ENCODE data around the gene PSMG3.

Gene PSMG3, protein sequence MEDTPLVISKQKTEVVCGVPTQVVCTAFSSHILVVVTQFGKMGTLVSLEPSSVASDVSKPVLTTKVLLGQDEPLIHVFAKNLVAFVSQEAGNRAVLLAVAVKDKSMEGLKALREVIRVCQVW

DNA sequence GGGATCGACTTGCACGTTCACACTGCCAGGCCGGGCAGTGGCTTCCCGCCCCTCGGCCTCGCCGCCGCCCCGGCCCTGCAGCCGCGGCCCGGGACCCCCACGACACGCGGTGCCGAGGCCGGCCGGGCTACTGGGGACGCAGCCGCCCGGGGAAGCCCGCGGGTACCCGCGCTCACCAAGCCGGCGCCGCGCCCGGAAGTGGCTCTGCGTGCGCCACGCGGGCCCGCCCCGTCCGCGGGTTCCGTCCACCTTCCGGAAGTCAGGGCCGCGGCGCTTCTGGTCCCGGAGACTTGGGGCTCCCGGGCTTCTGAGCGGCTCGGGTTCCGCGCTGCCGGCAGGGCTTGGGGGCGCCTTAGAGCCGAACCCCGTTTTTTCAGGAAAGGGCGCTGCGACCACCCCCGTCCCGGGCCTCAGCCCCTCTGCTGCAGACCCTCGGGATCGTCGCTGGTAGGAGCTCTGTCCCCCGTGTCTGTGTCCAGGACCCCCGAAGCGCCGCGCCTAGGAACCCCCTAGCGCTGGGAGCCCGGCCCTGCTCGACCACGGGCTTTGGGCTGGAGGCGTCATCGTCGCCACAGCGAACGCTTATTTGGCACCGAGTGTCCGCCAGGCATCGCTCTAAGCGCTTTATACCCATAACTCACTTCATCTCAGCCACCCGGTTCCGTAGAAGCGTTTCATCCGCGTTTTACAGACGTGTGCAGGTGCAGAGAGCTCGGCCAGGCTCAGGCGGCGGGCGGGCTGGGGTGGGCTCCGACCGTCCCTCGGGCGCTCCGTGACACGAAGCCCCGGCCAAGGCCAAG is at the start of gene PSMG3:
PSMG3 (minus strand) TSS at position 200 of the 800 bp plus-strand sequence. CDS start 693 bp downstream, outside the sequence.
- no peak for DNase-seq (ENCODE audit: low read depth, low spot score)
- peak within 1 kb of the TSS; percentile 80 for H3K27ac ChIP-seq

DNA sequence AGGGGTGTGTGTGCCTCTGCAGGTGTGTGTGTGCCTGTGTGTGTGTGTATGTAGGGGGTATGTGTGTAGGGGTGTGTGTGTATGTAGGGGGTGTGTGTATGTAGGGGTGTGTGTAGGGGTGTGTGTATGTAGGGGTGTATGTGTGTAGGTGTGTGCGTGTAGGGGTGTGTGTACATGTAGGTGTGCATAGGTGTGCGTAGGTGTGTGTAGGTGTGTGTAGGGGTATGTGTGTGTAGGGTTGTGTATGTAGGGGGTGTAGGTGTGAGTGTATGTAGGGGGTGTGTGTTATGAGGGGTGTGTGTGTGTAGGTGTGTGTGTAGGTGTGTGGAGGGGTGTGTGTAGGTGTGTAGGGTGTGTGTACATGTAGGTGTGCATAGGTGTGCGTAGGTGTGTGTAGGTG is 48.6 kb upstream of the PSMG3 start:
- H3K27ac ChIP-seq: no peak overlapping the region
- no peak for DNase-seq (ENCODE audit: low read depth, low spot score)

DNA sequence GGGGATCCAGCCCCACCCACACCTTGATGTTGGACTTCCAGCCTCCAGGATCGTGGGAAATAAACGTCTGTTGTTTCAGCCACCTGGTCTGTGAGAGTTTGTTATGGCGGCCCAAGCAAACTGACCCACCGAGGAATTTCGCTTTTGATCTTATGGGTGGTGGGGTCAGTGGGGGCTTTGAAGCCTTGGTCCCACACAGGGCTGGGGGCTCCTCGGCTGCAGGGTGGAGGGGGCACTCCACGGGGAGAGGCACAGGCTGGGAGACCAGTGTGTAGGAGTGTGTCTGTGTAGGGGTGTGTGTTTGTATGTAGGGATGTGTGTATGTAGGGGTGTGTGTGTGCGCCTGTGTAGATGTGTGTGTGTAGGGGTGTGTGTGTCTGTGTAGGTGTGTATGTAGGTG is 48.1 kb upstream of the PSMG3 start:
- no peak for DNase-seq (ENCODE audit: low read depth, low spot score)
- no peak overlapping the region for H3K27ac ChIP-seq

DNA sequence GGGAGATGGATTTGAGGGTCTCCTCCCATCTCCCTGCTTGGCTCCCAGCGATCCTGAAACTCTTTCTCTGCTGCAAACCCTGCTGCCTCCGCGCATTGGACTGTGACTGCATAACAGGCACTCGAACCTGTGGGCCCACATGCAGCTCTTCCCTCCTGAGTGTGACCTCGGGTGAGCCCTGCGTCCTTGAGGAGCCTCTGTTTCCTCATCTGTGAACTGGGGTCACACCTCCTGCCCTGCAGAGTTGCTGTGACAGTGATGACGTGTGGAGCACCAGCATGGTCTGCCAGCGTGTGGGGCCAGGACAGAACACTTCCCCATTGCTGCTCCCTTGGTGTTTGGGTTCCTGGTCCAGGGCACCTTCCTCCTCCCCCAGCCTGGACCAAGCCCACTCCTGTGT is 46.9 kb upstream of the PSMG3 start:
- no peak for DNase-seq (ENCODE audit: low read depth, low spot score)
- H3K27ac ChIP-seq: no peak overlapping the region

DNA sequence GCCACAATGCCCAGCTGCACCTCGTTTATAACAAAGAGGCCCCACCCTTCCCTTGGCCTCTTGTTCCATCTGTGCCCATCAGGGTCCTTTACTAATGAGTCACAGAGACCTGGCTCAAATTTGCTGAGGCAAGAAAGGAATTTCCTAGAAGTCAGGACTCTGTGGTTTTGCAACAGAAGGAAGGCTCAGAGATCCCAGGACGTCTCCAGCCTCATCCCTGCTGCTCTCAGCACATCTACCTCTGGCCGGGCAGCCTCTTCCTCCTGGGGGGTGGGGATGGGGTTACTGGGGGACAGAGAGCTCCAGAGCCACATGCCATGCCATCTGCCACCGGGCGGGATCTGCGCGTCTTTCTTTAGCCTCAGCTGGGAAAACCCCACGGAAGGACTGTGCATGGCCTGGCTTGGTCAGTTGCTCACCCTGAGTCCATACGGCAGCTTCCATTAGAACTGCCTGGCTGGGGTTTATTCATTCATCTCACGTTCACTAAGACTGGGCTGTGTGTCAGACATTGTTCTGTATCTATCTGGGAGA is 41.9 kb upstream of the PSMG3 start:
- no peak overlapping the region for H3K27ac ChIP-seq
- DNase-seq (ENCODE audit: low read depth, low spot score): no peak

DNA sequence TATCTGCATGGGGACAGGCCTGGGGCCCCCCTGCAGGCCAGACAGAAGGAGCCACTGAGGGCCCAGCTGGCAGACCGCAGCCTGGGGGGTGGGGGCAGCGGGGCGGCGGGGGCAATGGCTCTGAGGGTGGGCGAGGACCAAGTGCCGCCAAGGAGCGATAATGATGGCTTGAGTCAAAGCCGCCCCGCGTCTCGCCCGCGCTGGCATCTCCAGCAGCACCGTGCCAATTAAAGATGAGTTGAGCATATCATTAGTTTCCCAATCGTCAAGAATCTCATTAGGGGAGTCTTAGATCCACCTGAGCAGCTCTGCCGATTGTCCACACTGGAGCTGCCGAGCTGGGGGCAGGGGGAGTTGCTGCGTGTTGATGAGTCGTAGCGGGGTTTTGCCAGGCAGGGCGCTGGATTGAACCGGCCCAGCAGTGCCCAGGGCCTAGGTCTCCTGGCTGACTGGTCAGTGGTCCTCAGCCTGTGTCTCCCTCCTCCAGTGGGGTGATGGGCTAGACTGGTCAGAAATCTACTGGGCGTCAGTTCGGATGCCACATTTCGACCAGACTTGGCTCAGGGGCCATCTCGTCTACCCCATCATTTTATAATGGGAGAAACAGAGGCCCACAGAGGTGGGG is 41.0 kb upstream of the PSMG3 start:
- no peak for DNase-seq (ENCODE audit: low read depth, low spot score)
- no peak overlapping the region for H3K27ac ChIP-seq

DNA sequence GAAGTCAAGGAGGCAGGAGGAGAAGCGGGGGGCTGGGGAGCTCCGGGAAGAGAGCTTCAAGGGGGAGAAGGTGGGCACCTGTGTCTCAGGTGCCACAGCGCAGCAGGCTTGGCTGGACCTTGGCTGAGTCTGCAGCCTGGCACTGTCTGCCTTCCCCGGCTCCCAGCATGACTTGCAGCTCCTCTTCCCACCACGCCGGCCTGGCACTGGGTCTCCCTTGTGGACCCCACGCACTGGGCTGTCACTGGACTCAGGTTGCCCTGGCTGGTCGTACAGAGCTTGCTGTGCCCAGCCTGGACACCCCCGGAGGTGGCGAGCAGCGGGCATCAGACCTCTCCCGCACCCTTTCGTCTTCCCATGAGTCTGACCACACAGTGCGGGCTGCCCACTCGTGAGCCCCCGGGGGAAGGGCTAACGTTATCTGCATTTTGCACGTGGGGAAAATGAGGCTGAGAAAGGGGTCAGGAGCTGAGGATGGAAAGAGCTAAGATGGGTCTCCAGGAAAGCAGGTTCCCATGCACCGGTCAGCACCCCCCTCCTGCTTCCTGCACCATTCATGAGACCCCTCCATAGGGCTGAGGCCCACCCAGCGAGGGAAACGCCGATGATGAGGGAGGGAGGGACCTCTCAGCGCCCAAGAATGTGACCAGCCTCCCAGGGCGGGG is 40.3 kb upstream of the PSMG3 start:
- no peak for DNase-seq (ENCODE audit: low read depth, low spot score)
- no peak overlapping the region for H3K27ac ChIP-seq

DNA sequence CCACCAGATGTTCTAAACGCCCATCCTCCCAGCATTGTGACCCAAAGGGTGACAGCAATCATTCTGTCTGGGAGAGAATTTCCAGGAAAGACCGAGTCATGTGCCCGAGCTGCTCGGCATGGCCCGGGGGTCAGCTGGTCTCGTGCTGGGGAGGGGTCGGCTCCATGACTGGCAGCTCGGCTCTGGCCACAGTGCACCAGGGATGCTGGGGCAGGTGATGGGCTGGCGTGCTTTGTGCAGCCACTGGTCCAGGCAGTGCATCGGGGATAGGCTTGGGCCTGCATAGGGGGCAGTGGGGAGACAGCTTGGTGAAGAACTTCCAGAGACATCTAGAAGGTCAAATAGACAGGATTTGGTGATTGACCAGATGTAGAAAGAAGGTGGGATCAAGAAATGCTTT is 39.2 kb upstream of the PSMG3 start:
- DNase-seq (ENCODE audit: low read depth, low spot score): no peak
- no peak overlapping the region for H3K27ac ChIP-seq

DNA sequence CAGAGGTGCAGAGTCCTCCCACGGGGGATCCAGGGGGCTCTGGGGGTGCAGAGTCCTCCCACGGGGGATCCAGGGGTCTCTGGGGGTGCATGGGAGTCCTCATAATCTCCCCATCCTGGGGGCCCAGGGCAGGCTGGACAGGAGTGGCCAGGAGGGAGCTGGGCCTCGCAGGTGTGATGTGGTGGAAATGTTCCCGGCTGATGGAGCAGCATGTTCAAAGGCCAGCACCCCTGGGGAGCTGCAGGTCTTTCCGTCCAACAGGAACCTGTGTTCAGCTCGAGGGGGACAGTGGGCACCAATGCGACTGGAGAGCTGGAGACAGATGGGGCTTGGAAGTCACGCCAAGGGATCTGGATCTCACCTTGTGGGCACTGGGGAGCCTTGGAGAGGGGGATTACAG is 38.5 kb upstream of the PSMG3 start:
- H3K27ac ChIP-seq: no peak overlapping the region
- DNase-seq (ENCODE audit: low read depth, low spot score): no peak

DNA sequence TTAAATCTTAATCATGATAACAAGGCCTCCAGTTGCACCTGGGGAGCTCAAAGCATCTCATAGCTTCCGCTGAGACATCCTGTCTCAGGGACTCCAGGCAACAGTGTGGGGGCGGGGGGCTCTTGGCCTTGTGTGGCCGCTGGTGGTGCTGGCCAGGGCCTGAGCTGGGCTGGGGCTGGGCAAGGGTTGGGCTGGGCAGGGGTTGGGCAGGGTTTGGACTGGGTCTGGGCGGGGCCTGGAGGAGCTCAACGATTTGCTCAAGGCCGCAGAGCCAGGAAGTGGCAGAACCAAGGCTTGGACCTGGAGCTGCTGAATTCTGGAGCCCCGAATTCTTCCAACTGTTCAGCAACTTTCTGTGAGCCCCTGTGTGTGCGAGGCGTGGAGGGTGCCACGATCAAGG is 37.9 kb upstream of the PSMG3 start:
- DNase-seq (ENCODE audit: low read depth, low spot score): no peak
- no peak overlapping the region for H3K27ac ChIP-seq

DNA sequence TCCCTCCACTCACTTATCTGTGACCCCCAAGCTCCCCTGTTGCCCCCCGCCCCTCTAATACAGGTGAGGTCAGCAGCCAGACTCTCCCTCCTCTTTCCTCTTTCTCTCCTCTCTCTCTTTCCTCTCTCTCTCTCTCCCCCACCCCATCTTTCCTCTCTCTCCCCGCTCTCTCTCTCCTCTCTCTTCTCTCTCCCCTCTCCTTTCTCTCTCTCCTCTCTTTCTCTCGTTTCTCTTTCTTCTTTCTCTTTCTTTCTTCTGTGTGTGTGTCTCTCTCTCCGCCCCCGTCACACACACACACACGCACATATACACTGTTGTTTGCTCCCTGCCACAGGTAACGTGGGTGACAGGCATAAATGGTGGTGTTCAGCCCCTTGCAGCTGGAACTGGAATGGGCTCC is 37.2 kb upstream of the PSMG3 start:
- no peak for DNase-seq (ENCODE audit: low read depth, low spot score)
- H3K27ac ChIP-seq: no peak overlapping the region

DNA sequence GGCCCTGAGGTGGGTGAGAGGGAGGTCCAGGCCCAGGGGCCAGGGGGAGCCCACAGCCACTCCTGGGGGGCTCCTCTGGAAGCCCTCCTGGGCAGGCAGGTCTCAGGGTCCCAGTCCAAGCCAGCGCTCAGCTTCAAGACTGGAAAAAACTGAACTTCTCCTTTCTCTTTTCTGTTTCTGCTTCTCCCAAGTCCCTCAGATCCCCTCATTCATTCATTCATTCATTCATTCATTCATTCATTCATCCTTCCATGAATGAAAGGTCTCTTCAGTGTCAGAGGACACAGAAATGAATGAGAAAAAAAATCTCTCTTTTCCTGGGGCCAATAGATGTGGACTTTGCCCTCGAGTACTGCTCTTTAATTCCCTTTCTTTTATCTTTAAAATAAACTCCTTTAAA is 34.6 kb upstream of the PSMG3 start:
- H3K27ac ChIP-seq: no peak overlapping the region
- DNase-seq (ENCODE audit: low read depth, low spot score): no peak

DNA sequence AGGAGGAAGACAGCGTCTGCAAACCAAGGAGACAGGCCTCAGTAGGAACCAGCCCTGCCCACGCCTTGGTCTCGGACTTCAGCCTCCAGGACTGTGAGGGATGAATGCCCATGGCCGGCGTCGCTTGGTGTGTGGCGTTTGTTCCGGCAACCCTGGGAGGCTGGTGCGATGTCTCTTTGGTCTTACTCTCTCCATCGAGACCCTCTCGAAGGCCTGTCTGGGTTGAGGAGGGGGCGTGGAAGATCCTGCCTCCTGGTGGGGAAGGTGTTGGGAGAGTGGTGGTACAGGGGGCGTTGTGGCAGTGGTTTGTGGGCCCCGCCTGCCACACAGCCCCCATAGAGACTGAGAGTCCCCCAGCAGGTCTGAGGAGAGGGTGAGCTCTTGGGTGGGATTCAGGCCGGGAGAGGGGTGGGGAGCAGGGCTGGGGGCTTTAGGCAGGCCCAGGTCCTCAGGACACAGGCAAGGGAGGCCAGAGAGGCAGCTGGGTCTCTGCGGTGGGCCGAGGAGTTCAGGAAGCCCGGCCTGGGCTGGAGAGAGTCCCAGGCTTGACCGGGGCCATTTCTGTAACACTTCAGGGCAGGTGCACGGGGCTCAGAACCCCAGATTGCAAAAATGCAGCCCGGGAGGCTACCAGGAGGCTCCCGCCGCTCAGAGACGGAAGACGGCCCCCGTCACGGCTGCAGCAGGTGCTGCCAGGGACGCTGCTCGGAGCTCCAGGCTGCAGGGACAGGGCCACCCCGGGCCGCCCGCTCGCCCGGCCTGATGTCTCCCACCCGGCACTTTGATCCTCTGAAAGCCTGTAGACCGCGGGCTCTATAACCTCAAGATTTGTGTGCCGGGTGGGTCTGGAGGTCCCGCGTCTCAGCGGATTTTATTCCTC is 33.8 kb upstream of the PSMG3 start:
- no peak for DNase-seq (ENCODE audit: low read depth, low spot score)
- no peak overlapping the region for H3K27ac ChIP-seq

DNA sequence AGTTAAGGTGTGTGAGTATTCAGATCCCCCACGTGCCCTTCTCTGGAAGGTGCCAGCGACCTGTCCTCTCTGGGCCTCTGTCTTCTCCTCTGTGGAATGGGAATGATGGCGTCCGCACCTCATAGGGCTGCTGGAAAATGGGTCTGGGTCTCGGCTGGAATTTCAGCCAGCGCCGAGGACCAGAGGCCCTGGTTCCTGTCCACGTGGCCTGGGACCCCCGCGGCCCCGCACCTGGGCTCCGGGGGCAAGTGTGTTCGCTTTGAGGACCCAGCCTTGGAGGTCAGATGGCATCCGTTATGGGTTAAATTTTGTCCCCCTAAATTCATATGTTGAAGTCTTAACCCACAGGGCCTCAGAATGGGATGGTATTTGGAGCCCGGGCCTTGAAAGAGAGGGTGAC is 32.6 kb upstream of the PSMG3 start:
- no peak overlapping the region for H3K27ac ChIP-seq
- DNase-seq (ENCODE audit: low read depth, low spot score): no peak

DNA sequence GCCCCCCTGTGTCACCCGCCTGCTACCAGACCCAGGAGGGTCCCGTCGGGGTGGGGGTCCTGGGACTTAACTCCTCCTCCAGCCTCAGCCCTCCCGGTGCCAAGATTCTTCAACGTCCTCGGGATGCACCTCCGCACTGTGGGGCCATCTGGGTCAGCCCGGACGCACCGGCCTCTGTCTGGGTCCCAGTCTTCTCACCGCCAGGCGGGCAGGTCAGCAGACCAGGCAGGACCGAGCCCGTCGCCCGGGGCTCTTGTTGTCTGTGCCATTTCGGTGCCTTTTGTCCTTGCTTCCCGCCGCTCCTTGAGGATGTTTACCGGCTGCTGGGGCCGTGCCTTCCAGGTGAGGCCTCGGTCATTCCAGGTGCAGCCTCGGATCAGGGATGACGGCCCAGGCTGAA is 32.1 kb upstream of the PSMG3 start:
- no peak overlapping the region for H3K27ac ChIP-seq
- DNase-seq (ENCODE audit: low read depth, low spot score): no peak

DNA sequence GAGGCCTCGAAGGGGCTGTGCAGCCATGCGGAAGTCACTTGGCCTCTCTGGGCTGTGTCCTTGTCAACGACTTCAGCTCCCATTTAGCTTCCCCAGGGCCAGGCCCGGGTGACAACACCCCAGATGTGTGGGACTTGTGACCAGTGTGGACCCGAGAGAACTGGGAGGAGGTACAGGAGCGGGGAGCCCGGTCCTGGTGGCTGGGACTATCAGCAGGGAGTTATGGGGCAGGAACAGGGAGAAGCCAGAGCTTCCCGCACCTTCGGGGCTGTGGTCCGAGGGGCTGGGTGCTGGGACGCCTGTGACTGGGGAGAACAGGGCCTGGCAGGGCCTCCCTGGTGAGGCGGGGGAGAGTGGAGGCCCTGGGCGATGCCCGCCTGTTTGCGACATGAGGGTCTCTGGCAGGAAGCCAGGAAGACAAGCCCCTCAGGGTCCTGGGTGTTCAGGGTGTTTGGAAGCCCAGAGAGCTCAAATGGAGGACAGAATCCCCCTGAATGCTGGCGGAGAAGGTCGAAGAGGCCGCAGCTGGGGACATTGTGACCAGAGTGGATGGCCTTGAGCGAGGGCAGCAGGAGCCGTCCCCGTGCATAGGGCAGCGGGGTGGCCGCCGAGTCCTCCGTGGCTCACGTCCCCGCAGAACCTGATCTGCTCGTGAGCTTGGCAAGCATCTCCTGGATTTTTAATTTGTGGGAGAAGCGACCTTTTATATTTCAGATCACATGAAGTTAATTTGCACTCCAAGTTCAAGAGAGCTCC is 30.0 kb upstream of the PSMG3 start:
- DNase-seq (ENCODE audit: low read depth, low spot score): no peak
- H3K27ac ChIP-seq: no peak overlapping the region

DNA sequence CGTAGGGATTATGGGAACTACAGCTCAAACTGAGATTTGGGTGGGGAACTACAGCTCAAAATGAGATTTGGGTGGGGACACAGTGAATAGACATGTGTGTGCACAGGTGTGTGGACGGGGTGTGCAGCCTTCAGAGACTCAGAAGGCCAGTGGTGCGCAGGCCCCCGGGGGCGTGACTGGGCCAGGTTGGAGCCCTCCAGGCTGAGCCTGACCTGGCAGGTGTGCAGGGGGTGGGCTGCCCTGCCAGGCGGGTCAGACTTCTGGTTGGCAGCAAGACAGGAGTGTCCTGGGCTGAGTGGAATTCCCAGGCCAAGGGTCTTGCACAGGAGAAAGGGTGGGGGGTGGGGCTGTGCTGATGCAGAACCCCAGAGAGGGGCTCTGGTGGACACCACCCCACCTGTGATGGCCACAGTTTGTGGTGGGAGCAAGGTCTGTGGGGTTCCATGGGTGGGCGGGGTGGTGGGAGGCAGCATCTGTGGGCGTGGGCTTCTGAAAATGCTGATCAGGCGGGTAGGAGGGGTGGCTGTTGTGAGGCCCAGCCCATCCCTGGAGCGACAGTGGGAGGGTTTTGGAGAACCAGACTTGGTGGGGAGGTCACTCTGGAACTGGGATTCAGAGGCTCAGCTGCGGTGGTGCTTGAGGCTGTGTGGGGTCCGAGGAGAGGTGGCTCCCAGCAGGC is 29.3 kb upstream of the PSMG3 start:
- no peak for DNase-seq (ENCODE audit: low read depth, low spot score)

DNA sequence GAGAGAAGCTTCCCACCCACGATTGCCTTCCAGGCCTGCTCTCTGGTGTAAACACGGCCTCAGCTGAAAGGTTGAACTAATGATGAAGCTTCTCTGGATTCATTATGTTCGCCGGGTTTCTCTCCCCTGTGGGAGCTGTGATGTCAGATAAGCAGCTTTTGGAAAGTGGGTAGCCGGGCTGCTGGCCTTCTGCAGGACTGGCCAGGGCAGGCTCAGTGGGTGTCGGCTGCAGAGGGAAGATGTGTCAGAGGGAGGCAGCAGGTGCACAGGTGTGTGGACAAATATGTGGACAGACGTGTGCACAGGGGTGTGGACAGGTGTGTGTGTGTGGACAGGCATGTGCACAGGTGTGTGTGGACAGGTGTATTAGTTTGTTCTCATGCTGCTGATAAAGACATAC is 28.5 kb upstream of the PSMG3 start:
- no peak overlapping the region for H3K27ac ChIP-seq
- no peak for DNase-seq (ENCODE audit: low read depth, low spot score)

More for the DNA sequence above, 29.3 kb upstream of the PSMG3 start:
- no peak overlapping the region for H3K27ac ChIP-seq

DNA sequence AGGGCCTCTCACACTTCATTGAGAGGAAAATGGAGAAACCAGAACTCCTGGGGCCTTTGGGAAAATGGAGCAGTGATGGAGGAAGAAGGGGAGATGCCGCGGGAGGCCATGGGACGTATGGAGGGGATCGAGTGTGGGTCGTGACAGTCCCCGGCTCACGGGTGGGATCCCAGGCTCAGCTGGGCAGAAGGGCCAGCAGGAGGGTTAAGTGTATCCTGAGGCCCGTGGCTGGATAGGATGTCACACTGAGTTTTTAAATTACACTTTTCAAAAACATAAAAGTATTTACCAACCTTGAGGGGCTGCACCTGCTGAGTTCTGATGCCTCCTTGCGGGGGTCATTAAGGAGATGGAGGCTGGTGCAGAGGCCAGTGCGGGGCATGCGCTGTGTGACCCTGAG is 28.0 kb upstream of the PSMG3 start:
- no peak for DNase-seq (ENCODE audit: low read depth, low spot score)
- H3K27ac ChIP-seq: no peak overlapping the region
